SK-N-SH (cell line): ENCODE measurements around the gene CCDC160. TPM values are rescaled to one million over a fixed set of nuclear protein-coding genes. Genes with fewer than 3 reads are reported as not detected.

ENCODE experiments used
- CTCF ChIA-PET: fragments of 300-600, 350-600 bp; formaldehyde crosslinking; extraction: SDS; loops from one replicate; lab custom pipeline; 2021; lab: Yijun Ruan, JAX
- POLR2A ChIA-PET: fragments of 350-600 bp; sonication (Branson Sonifier 250); formaldehyde crosslinking; extraction: SDS; loops from one replicate; lab custom pipeline; 2020; ENCODE audit warnings: antibody characterized with exemption, inconsistent platforms; lab: Yijun Ruan, JAX
- DNase-seq: peaks from one replicate; pipeline ENCODE4 v3.0.0; 2012
- H2AFZ ChIP-seq: fragments of 200-600 bp; sonication (generic); 2 replicates; pipeline ENCODE4 v1.8.1; 2016; ENCODE audit warnings: antibody characterized with exemption, mild to moderate bottlenecking, low read depth
- H3F3A ChIP-seq: fragments of 200-600 bp; sonication (generic); replicated peaks from 2 replicates; pipeline ENCODE3; 2016; ENCODE audit warnings: antibody characterized with exemption, mild to moderate bottlenecking; ENCODE audit not compliant: insufficient read depth
- H3K27ac ChIP-seq, 2 experiments: fragments of 200-500 bp in 1 of 2; fragments of 200-600 bp in 1 of 2; sonication (Bioruptor generic) in 1 of 2; sonication (generic), shearing (Covaris generic) in 1 of 2; 2 replicates each; pipeline versions ENCODE4 v1.5.1 to v1.6.1; 2014 to 2016; ENCODE audit warnings: low read depth in 2 of 2, inconsistent platforms in 1 of 2, low read length in 1 of 2, mild to moderate bottlenecking in 1 of 2, mixed read lengths in 1 of 2
- H3K27me3 ChIP-seq: fragments of 200-600 bp; sonication (generic), shearing (Covaris generic); 2 replicates; pipeline ENCODE4 v1.6.1; 2016; ENCODE audit warnings: mixed run types; ENCODE audit not compliant: insufficient read depth
- H3K36me3 ChIP-seq, 2 experiments: fragments of 200-500 bp in 1 of 2; fragments of 200-600 bp in 1 of 2; sonication (Bioruptor generic) in 1 of 2; sonication (generic) in 1 of 2; replicated peaks in 1 of 2; 2 replicates each; pipeline versions ENCODE3 to v1.5.1; 2014 to 2016; ENCODE audit warnings: low read length in 1 of 2, mild to moderate bottlenecking in 1 of 2; ENCODE audit not compliant: insufficient read depth in 2 of 2, control insufficient read depth in 1 of 2
- H3K4me1 ChIP-seq, 2 experiments: fragments of 200-500 bp in 1 of 2; fragments of 200-600 bp in 1 of 2; sonication (Bioruptor generic) in 1 of 2; sonication (generic), shearing (Covaris generic) in 1 of 2; 2 replicates each; pipeline versions ENCODE4 v1.5.1 to v1.6.1; 2014 to 2016; ENCODE audit warnings: low read depth in 1 of 2, low read length in 1 of 2, mixed run types in 1 of 2; ENCODE audit not compliant: insufficient read depth in 2 of 2, control insufficient read depth in 1 of 2
- H3K4me2 ChIP-seq: fragments of 200-600 bp; sonication (generic), shearing (Covaris generic); 2 replicates; pipeline ENCODE4 v1.6.1; 2017; ENCODE audit warnings: mixed run types
- H3K4me3 ChIP-seq, 2 experiments: fragments of 200-500 bp in 1 of 2; fragments of 200-600 bp in 1 of 2; sonication (Bioruptor generic) in 1 of 2; sonication (generic), shearing (Covaris generic) in 1 of 2; 2 replicates each; pipeline versions ENCODE4 v1.5.1 to v1.8.1; 2014 to 2016; ENCODE audit warnings: low read depth in 2 of 2, inconsistent platforms in 1 of 2, low read length in 1 of 2, mild to moderate bottlenecking in 1 of 2, mixed read lengths in 1 of 2, moderate library complexity in 1 of 2
- H3K79me2 ChIP-seq: fragments of 200-600 bp; sonication (generic); 2 replicates; pipeline ENCODE4 v1.8.1; 2017; ENCODE audit warnings: mild to moderate bottlenecking; ENCODE audit not compliant: insufficient read depth
- H3K9ac ChIP-seq: fragments of 200-600 bp; sonication (generic); 2 replicates; pipeline ENCODE4 v1.6.1; 2017; ENCODE audit warnings: mixed run types
- H3K9me2 ChIP-seq: fragments of 200-600 bp; sonication (generic); 2 replicates; pipeline ENCODE4 v1.6.1; 2017; ENCODE audit warnings: mixed run types
- H3K9me3 ChIP-seq: fragments of 200-600 bp; sonication (generic); 2 replicates; pipeline ENCODE4 v1.6.1; 2017; ENCODE audit warnings: mixed run types, mild to moderate bottlenecking, moderate library complexity
- H4K20me1 ChIP-seq: fragments of 200-600 bp; sonication (generic); 2 replicates; pipeline ENCODE4 v1.6.1; 2017; ENCODE audit warnings: mild to moderate bottlenecking, mixed run types; ENCODE audit not compliant: insufficient read depth
- GATA2 ChIP-seq: sonication (generic); formaldehyde crosslinking; IDR thresholded peaks from 2 replicates; pipeline ENCODE4 v1.5.0; 2020; ENCODE audit warnings: mild to moderate bottlenecking, missing genetic modification reagents
- MXI1 ChIP-seq: IDR thresholded peaks from 2 replicates; pipeline ENCODE4 v1.6.1; 2012; ENCODE audit warnings: mild to moderate bottlenecking, low read depth, low read length, improper control_type of control experiment
- NRF1 ChIP-seq: IDR thresholded peaks from 2 replicates; pipeline ENCODE4 v1.6.1; 2012; ENCODE audit warnings: low read depth, mild to moderate bottlenecking, low read length
- POLR2AphosphoS5 ChIP-seq: IDR thresholded peaks from 2 replicates; pipeline ENCODE4 v1.6.1; 2012; ENCODE audit warnings: low read depth, low read length
- TAF1 ChIP-seq: IDR thresholded peaks from 2 replicates; pipeline ENCODE4 v1.6.1; 2012; ENCODE audit warnings: low read depth, mild to moderate bottlenecking, low read length, moderate library complexity, borderline replicate concordance
- TCF12 ChIP-seq: IDR thresholded peaks from 2 replicates; pipeline ENCODE4 v1.4.0; 2012
- WGBS: methylation state at CpG from one replicate; pipeline ENCODE4 v1.1.6; 2017; ENCODE audit warnings: low lambda C conversion rate; 5-methylcytosine and 5-hydroxymethylcytosine counted together
- polyA plus RNA-seq, 3 experiments: library from polyadenylated mRNA; depleted of rRNA; stranded (reverse); fragments of >200 nt; gene quantifications; 2 replicates each; pipeline ENCODE4 v1.2.3, GENCODE V29; 2012
- TF ChIP-seq, protein P1 (sequence below): IDR thresholded peaks from 2 replicates; pipeline ENCODE4 v1.4.0; 2012; ENCODE audit warnings: low read depth, borderline replicate concordance
- TF ChIP-seq, protein P2 (sequence below): IDR thresholded peaks from 2 replicates; pipeline ENCODE4 v1.4.0; 2012; ENCODE audit warnings: low read depth
- TF ChIP-seq, protein P3 (sequence below): fragments of 150-350 bp; IDR thresholded peaks from 2 replicates; pipeline ENCODE4 v1.6.1; 2017; ENCODE audit warnings: antibody characterized with exemption, low read length, low read depth, borderline replicate concordance
- TF ChIP-seq, protein P4 (sequence below): IDR thresholded peaks from 2 replicates; pipeline ENCODE4; 2012

The CCDC160 gene
- polyA plus RNA-seq, 1 of the 3 experiments (the other 2 are of a cell fraction), result not detected

DNA sequence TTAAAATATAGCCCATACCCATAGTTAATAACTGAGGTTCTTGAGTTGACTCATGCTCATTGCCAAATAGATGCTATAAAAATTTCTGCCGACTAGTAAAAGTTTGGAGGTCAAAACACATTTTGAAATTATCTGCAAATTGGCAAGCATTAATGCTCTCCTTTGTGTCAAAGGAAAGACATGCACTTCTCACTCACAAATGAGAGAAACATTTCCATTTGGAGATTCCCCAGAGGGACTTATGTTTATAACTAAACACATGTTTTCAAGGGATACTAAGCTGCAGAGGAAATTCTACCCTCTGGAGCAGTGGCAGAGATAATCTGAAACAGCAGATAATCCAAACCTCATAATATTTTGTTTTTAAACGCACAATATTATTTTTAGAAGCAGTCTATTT lies 45.7 kb upstream of the CCDC160 start (continued):
- TF ChIP-seq TAF1, result no peak
- TF ChIP-seq, protein P1, sequence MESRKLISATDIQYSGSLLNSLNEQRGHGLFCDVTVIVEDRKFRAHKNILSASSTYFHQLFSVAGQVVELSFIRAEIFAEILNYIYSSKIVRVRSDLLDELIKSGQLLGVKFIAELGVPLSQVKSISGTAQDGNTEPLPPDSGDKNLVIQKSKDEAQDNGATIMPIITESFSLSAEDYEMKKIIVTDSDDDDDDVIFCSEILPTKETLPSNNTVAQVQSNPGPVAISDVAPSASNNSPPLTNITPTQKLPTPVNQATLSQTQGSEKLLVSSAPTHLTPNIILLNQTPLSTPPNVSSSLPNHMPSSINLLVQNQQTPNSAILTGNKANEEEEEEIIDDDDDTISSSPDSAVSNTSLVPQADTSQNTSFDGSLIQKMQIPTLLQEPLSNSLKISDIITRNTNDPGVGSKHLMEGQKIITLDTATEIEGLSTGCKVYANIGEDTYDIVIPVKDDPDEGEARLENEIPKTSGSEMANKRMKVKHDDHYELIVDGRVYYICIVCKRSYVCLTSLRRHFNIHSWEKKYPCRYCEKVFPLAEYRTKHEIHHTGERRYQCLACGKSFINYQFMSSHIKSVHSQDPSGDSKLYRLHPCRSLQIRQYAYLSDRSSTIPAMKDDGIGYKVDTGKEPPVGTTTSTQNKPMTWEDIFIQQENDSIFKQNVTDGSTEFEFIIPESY, result no peak

DNA sequence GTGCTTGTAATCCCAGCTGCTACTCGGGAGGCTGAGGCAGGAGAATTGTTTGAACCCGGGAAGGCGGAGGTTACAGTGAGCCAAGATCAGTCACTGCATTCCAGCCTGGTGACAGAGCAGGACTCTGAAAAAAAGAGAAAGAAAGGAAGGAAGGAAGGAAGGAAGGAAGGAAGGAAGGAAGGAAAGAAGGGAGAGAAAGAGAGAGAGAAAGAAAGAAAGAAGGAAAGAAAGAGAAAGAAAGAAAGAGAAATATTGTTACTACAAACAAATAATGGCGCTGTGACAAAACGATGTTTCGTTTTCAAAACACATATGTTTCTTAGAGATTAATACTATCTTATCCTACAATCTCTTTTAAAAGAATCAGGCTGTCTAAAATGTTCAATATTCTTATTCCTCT lies 42.1 kb upstream of the CCDC160 start:
- Histone ChIP-seq H4K20me1 (no peaks in the 10 kb centered on the region), H3K4me1 (no peaks in the 10 kb centered on the region), H3K4me2 (no peak overlapping the region), H3F3A (no peaks in the 10 kb centered on the region), H3K9me2 (no peaks in the 10 kb centered on the region), H3K9me3 (no peaks in the 10 kb centered on the region), H3K36me3 (no peaks in the 10 kb centered on the region), H3K4me3 (no peak overlapping the region), H3K9ac (no peak overlapping the region), H2AFZ (no peak overlapping the region), H3K27me3 (no peaks in the 10 kb centered on the region; the same call in 1 of the 2 replicates), H3K27ac (no peak overlapping the region), H3K79me2 (no peaks in the 10 kb centered on the region)
- POLR2A ChIA-PET, result no interaction called here
- no peak for DNase-seq
- TF ChIP-seq, protein P2, sequence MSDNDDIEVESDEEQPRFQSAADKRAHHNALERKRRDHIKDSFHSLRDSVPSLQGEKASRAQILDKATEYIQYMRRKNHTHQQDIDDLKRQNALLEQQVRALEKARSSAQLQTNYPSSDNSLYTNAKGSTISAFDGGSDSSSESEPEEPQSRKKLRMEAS, result no peak
- TF ChIP-seq NRF1, result no peak
- 35% methylated on average over 6 of the region's 6 CpGs for WGBS
- CTCF ChIA-PET, result no interaction called here

DNA sequence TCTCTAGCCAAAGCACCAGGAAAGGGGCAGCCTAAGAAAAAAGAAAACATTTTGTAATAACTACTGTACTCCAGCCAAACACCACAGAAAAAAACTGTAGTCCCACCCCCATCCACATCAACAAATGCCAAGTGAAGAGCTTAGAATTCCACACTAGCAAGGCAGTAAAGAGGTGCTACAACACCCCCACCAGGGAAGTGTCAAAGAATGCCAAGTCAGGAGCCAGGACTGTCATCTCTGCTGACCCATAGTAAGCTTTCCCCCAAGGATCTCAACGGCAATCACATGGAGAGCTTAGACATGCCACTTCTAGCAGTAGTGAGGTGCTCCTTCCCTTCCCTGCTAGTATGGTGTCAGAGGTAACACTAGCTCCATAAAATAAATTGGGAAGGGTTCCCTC lies 34.4 kb upstream of the CCDC160 start:
- TF ChIP-seq, protein P3, sequence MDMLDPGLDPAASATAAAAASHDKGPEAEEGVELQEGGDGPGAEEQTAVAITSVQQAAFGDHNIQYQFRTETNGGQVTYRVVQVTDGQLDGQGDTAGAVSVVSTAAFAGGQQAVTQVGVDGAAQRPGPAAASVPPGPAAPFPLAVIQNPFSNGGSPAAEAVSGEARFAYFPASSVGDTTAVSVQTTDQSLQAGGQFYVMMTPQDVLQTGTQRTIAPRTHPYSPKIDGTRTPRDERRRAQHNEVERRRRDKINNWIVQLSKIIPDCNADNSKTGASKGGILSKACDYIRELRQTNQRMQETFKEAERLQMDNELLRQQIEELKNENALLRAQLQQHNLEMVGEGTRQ, result no peak
- no peak for TF ChIP-seq TAF1
- no peak for TF ChIP-seq TCF12
- Histone ChIP-seq H3F3A (no peaks in the 10 kb centered on the region), H3K9ac (no peak overlapping the region), H3K9me3 (no peaks in the 10 kb centered on the region), H3K4me2 (no peak overlapping the region), H3K4me3 (no peak overlapping the region), H4K20me1 (no peaks in the 10 kb centered on the region), H3K79me2 (no peaks in the 10 kb centered on the region), H2AFZ (no peak overlapping the region), H3K4me1 (no peaks in the 10 kb centered on the region), H3K27me3 (no peaks in the 10 kb centered on the region; the same call in 1 of the 2 replicates), H3K27ac (no peak overlapping the region), H3K36me3 (no peaks in the 10 kb centered on the region), H3K9me2 (no peaks in the 10 kb centered on the region)
- ChIA-PET CTCF (no interaction called here), POLR2A (no interaction called here)
- WGBS, result 10% methylated on average over 1 of the region's 1 CpG
- no peak for DNase-seq

DNA sequence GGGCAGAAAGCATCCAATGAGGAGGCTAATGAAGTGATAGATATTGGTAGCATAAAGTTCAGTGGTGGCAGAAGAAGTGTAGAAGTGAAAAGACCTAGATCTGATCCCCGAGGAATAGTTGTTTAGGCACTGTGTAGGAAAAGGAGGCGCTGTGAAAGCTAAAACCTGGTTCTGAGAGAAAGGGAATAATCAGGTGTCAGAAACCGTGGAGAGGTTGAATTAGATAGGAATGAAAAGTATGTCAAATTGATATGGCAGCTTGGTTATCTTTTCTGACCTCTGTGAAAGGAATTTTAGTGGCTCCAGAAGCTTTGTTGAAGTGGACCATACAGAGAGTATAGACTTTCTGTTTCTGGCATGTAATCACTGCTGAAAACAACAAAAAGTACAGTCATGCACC lies 30.8 kb upstream of the CCDC160 start:
- H3K4me1 ChIP-seq, result no peaks in the 10 kb centered on the region
- no peak overlapping the region for H3K4me2 ChIP-seq
- H3K9ac ChIP-seq, result no peak overlapping the region
- no peak for DNase-seq
- H3K9me3 ChIP-seq, result no peaks in the 10 kb centered on the region
- no peaks in the 10 kb centered on the region for H3F3A ChIP-seq
- WGBS, result 13% methylated on average over 3 of the region's 3 CpGs
- H3K27ac ChIP-seq, result no peak overlapping the region
- H3K27me3 ChIP-seq, result no peaks in the 10 kb centered on the region; the same call in 1 of the 2 replicates
- ChIA-PET POLR2A (no interaction called here), CTCF (no interaction called here)
- H3K36me3 ChIP-seq, result no peaks in the 10 kb centered on the region
- H3K79me2 ChIP-seq, result no peaks in the 10 kb centered on the region
- TF ChIP-seq, protein P4, sequence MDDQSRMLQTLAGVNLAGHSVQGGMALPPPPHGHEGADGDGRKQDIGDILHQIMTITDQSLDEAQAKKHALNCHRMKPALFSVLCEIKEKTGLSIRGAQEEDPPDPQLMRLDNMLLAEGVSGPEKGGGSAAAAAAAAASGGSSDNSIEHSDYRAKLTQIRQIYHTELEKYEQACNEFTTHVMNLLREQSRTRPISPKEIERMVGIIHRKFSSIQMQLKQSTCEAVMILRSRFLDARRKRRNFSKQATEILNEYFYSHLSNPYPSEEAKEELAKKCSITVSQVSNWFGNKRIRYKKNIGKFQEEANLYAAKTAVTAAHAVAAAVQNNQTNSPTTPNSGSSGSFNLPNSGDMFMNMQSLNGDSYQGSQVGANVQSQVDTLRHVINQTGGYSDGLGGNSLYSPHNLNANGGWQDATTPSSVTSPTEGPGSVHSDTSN, result no peak
- no peak for TF ChIP-seq MXI1
- TF ChIP-seq POLR2AphosphoS5, result no peak
- no peak for TF ChIP-seq GATA2 (CRISPR knock-in tag)
- H2AFZ ChIP-seq, result no peak overlapping the region
- H3K4me3 ChIP-seq, result no peak overlapping the region
- H3K9me2 ChIP-seq, result no peaks in the 10 kb centered on the region; the same call in 1 of the 2 replicates
- no peaks in the 10 kb centered on the region for H4K20me1 ChIP-seq
